ENCODE results near the gene ZNF385B. TPM values are rescaled to one million over a fixed set of nuclear protein-coding genes. Genes with fewer than 3 reads are reported as not detected.

ZNF385B gene
- total RNA-seq, 1 donor from 2014 or later = not detected

DNA sequence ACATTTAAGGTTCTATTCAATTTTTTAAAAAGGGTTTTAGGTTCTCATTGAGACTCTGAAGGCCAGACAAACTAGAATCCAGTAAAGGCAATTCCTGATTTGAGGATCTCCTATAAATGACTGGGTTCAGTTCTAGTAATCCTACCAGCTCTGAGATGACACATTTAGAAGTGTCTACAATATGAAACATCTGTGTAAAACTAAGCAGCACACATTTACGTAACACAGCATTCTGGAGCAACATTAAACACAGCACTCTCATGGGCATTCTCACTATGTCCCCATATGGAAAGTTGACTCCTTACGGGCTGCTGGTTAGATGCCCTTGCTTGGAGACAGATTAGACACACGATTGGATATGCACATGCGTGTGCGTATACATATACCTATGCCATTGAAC is 114.4 kb downstream of the ZNF385B start:
- Mint-ChIP-seq H3K9me3 (no peaks in the 10 kb centered on the region), H3K27me3 (ENCODE audit: insufficient read depth) (peaks cover 6% of the 10 kb centered on the region)

GRCh38 chr2:179745635-179746256 is 115.7 kb downstream of the ZNF385B start:
- Mint-ChIP-seq H3K4me1 (ENCODE audit: low read depth) (no peaks in the 10 kb centered on the region), H3K27ac (no peak overlapping the region), H3K36me3 (ENCODE audit: low read depth) (no peaks in the 10 kb centered on the region), H3K9me3 (no peaks in the 10 kb centered on the region), H3K4me3 (no peak overlapping the region), H3K27me3 (ENCODE audit: insufficient read depth) (peaks cover 8% of the 10 kb centered on the region)
- DNase-seq (ENCODE audit: low spot score) = no peak
- intact Hi-C loops (cut with micrococcal nuclease) = no loop called here

More for the DNA sequence above, 114.4 kb downstream of the ZNF385B start:
- no peaks in the 10 kb centered on the region for H3K4me1 Mint-ChIP-seq (ENCODE audit: low read depth)
- intact Hi-C loops (cut with micrococcal nuclease) = no loop called here
- DNase-seq (ENCODE audit: low spot score) = no peak
- no peak overlapping the region for H3K4me3 Mint-ChIP-seq
- no peaks in the 10 kb centered on the region for H3K36me3 Mint-ChIP-seq (ENCODE audit: low read depth)
- no peak overlapping the region for H3K27ac Mint-ChIP-seq

GRCh38 chr2:179744401-179744800 is 117.0 kb downstream of the ZNF385B start:
- intact Hi-C loops (cut with micrococcal nuclease) = no loop called here
- Mint-ChIP-seq H3K36me3 (ENCODE audit: low read depth) (no peaks in the 10 kb centered on the region), H3K4me3 (no peak overlapping the region), H3K27me3 (ENCODE audit: insufficient read depth) (peaks cover 2% of the 10 kb centered on the region), H3K27ac (no peak overlapping the region), H3K9me3 (no peaks in the 10 kb centered on the region), H3K4me1 (ENCODE audit: low read depth) (no peaks in the 10 kb centered on the region)
- DNase-seq (ENCODE audit: low spot score) = no peak

DNA sequence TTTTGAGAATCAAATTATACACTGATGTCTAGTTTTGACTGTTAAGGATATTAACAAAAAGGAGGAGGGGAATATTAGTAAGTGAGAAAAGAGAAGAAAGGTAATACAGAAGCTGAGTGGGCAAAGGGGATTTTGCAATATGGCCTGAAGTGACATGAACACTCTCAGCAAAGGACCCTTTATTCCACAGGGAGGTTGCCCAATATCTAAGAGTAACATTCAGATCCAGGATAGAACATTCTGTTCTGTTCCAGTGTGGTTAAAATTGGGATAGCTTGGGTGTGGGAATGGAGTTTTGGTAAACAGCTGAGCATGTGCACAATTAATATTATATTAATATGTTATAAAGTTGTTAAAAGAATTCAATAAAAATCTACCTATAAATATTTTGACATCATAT is 120.1 kb downstream of the ZNF385B start:
- Mint-ChIP-seq H3K27me3 (ENCODE audit: insufficient read depth) (peaks cover 2% of the 10 kb centered on the region), H3K27ac (no peak overlapping the region), H3K4me1 (ENCODE audit: low read depth) (no peaks in the 10 kb centered on the region), H3K4me3 (no peak overlapping the region), H3K9me3 (no peaks in the 10 kb centered on the region), H3K36me3 (ENCODE audit: low read depth) (no peaks in the 10 kb centered on the region)
- no peak for DNase-seq (ENCODE audit: low spot score)
- intact Hi-C loops (cut with micrococcal nuclease) = no loop called here

DNA sequence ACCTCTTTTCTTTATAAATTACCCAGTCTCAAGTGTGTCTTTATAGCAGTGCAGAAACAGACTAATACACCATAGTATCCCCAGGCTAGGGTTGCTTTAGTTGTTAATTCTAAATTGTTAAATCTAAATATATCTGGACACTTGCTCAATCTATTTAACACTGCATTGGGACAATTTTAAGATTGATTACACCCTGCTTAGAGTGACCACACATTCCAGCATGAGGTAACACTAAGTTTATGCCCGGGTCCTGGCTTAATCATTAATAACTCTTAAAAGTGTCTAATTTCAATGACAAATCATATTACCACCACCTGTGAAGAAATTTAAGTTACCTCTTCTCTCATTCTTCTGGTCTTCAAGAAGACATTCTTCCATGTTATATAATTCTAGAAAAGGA is 131.4 kb downstream of the ZNF385B start:
- Mint-ChIP-seq H3K27me3 (ENCODE audit: insufficient read depth) (no peaks in the 10 kb centered on the region), H3K27ac (no peak overlapping the region)
- no peak for DNase-seq (ENCODE audit: low spot score)

DNA sequence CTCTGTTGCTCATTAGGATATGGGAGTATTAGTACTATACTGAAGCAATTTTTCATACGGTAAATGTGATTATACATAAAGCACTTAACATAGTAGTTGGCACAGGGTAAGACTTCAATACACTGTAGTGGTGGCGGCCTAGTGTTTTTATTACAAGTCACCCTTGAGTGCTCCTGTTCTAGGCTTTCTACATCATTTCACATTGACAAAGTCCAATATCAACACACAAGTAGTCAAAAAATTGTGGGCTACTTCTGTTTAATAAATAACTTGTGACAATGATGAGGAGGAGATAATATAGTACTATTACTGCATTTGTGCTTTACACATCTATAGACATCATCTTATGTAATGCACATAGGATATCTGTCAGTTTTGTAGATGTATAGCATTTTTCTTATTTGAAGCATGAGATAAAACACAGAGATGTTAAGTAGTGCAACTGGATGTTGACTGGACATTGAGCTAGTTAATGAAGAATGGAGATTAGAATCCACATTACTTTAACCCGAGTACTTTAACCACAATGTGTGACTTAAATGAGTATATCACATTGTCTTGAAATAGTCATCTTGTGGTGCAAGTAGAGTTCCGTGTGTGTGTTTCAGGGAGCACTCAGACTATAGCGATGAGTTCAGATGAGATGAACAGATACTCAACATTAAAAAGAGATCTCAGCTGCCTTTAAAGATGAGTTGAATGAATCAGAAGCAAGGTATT is 134.8 kb downstream of the ZNF385B start:
- no peak overlapping the region for H3K27ac Mint-ChIP-seq
- intact Hi-C loops (cut with micrococcal nuclease) = no loop called here
- no peaks in the 10 kb centered on the region for H3K9me3 Mint-ChIP-seq
- no peaks in the 10 kb centered on the region for H3K36me3 Mint-ChIP-seq (ENCODE audit: low read depth)
- no peaks in the 10 kb centered on the region for H3K27me3 Mint-ChIP-seq (ENCODE audit: insufficient read depth)
- no peak for DNase-seq (ENCODE audit: low spot score)
- no peaks in the 10 kb centered on the region for H3K4me1 Mint-ChIP-seq (ENCODE audit: low read depth)
- no peak overlapping the region for H3K4me3 Mint-ChIP-seq

More for the DNA sequence above, 131.4 kb downstream of the ZNF385B start:
- no peak overlapping the region for H3K4me3 Mint-ChIP-seq
- no peaks in the 10 kb centered on the region for H3K36me3 Mint-ChIP-seq (ENCODE audit: low read depth)
- intact Hi-C loops (cut with micrococcal nuclease) = no loop called here
- no peaks in the 10 kb centered on the region for H3K9me3 Mint-ChIP-seq
- H3K4me1 Mint-ChIP-seq (ENCODE audit: low read depth) = no peaks in the 10 kb centered on the region

- Mint-ChIP-seq H3K4me1 (ENCODE audit: low read depth) (no peaks in the 10 kb centered on the region), H3K36me3 (ENCODE audit: low read depth) (no peaks in the 10 kb centered on the region), H3K27me3 (ENCODE audit: insufficient read depth) (no peaks in the 10 kb centered on the region), H3K4me3 (no peak overlapping the region), H3K9me3 (no peaks in the 10 kb centered on the region), H3K27ac (no peak overlapping the region)
- DNase-seq (ENCODE audit: low spot score) = no peak
- intact Hi-C loops (cut with micrococcal nuclease) = no loop called here
Measured at GRCh38 chr2:179724403-179724802, 137.0 kb downstream of the ZNF385B start.

DNA sequence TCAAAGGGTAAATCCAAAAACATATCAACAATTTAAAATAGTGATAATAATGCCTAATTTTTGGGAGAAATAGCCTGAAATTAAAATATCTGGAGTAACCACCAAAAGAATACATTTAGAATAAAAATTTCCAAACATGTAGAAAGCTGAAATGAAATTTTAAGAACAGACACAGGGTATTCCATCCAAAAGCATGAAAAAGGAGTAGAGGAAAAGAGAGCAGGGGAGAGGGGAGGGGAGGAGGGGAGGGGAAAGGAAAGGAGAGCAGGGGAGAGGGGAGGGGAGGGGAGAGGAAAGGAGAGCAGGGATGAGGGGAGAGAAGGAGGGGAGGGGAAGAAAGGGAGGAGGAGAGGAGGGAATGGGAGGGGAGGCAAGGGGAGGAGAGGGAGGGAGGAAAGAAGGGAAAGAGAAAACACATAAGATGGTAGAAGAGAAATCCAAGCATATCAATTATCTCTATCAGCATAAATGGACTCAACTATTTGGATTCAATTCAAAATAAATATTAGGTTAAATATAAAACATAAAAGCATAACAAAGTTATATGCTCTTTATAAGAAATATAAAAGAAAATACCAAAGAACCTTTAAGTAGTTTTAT is 141.1 kb downstream of the ZNF385B start:
- H3K4me3 Mint-ChIP-seq = no peak overlapping the region
- no peaks in the 10 kb centered on the region for H3K27me3 Mint-ChIP-seq (ENCODE audit: insufficient read depth)
- no peaks in the 10 kb centered on the region for H3K9me3 Mint-ChIP-seq
- DNase-seq (ENCODE audit: low spot score) = no peak
- H3K27ac Mint-ChIP-seq = no peak overlapping the region
- intact Hi-C loops (cut with micrococcal nuclease) = no loop called here
- no peaks in the 10 kb centered on the region for H3K36me3 Mint-ChIP-seq (ENCODE audit: low read depth)
- H3K4me1 Mint-ChIP-seq (ENCODE audit: low read depth) = no peaks in the 10 kb centered on the region

- DNase-seq (ENCODE audit: low spot score) = no peak
- Mint-ChIP-seq H3K36me3 (ENCODE audit: low read depth) (no peaks in the 10 kb centered on the region), H3K27ac (no peak overlapping the region), H3K27me3 (ENCODE audit: insufficient read depth) (no peaks in the 10 kb centered on the region), H3K9me3 (no peaks in the 10 kb centered on the region), H3K4me1 (ENCODE audit: low read depth) (no peaks in the 10 kb centered on the region), H3K4me3 (no peak overlapping the region)
- intact Hi-C loops (cut with micrococcal nuclease) = no loop called here
Measured at GRCh38 chr2:179715871-179716270, 145.5 kb downstream of the ZNF385B start.

GRCh38 chr2:179715196-179715595 is 146.2 kb downstream of the ZNF385B start:
- H3K4me1 Mint-ChIP-seq (ENCODE audit: low read depth) = no peaks in the 10 kb centered on the region
- no peak for DNase-seq (ENCODE audit: low spot score)
- H3K27me3 Mint-ChIP-seq (ENCODE audit: insufficient read depth) = no peaks in the 10 kb centered on the region
- H3K4me3 Mint-ChIP-seq = no peak overlapping the region
- H3K9me3 Mint-ChIP-seq = no peaks in the 10 kb centered on the region
- intact Hi-C loops (cut with micrococcal nuclease) = no loop called here
- no peak overlapping the region for H3K27ac Mint-ChIP-seq
- H3K36me3 Mint-ChIP-seq (ENCODE audit: low read depth) = no peaks in the 10 kb centered on the region

- H3K4me1 Mint-ChIP-seq (ENCODE audit: low read depth) = no peaks in the 10 kb centered on the region
- no peaks in the 10 kb centered on the region for H3K27me3 Mint-ChIP-seq (ENCODE audit: insufficient read depth)
- intact Hi-C loops (cut with micrococcal nuclease) = no loop called here
- DNase-seq (ENCODE audit: low spot score) = no peak
- no peak overlapping the region for H3K4me3 Mint-ChIP-seq
- no peaks in the 10 kb centered on the region for H3K9me3 Mint-ChIP-seq
- H3K36me3 Mint-ChIP-seq (ENCODE audit: low read depth) = no peaks in the 10 kb centered on the region
- no peak overlapping the region for H3K27ac Mint-ChIP-seq
Measured at GRCh38 chr2:179712825-179713224, 148.6 kb downstream of the ZNF385B start.

DNA sequence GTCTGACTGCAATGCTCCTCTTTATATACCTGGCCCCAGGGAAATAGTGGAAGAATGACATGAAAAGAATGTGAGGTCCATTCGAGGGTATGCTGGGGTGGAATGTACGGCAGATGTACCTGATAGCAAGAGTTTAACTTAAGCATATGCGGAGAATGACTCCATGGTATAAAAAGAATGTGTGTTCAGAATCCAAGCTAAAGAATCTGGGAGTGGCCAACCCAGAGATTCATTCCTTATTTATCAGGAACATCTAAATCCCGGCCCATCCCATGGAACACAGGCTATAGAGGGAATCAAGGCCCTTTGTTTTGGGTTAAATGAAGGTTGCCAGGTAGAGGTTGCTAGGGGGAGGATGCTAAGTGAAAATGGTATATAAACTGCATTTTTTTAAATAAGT is 150.0 kb downstream of the ZNF385B start:
- Mint-ChIP-seq H3K27ac (no peak overlapping the region), H3K4me1 (ENCODE audit: low read depth) (no peaks in the 10 kb centered on the region), H3K36me3 (ENCODE audit: low read depth) (no peaks in the 10 kb centered on the region), H3K4me3 (no peak overlapping the region), H3K9me3 (no peaks in the 10 kb centered on the region), H3K27me3 (ENCODE audit: insufficient read depth) (no peaks in the 10 kb centered on the region)
- intact Hi-C loops (cut with micrococcal nuclease) = no loop called here
- no peak for DNase-seq (ENCODE audit: low spot score)

DNA sequence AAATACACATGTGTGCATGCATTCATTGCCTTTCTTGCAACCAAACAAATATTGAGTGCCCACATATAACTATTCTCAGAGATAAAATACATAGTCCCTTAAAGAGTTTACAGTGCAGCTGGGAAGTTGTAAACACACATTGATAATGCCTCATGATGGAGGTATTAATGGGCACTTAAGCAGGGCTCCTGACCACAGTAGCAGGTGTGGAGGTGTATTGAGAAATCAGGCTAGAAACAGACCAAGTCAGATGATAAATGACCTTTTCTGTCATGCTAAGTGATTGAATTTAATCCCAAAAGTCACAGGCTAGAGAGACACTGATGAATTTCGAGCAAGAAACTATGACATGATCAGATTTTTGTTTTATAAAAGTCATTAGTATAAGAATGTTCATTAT is 157.7 kb downstream of the ZNF385B start:
- no peak overlapping the region for H3K27ac Mint-ChIP-seq
- no peaks in the 10 kb centered on the region for H3K4me1 Mint-ChIP-seq (ENCODE audit: low read depth)
- no peaks in the 10 kb centered on the region for H3K9me3 Mint-ChIP-seq
- H3K27me3 Mint-ChIP-seq (ENCODE audit: insufficient read depth) = no peaks in the 10 kb centered on the region
- intact Hi-C loops (cut with micrococcal nuclease) = no loop called here
- no peak overlapping the region for H3K4me3 Mint-ChIP-seq
- no peak for DNase-seq (ENCODE audit: low spot score)
- no peaks in the 10 kb centered on the region for H3K36me3 Mint-ChIP-seq (ENCODE audit: low read depth)
